Mesenteric fat pad (tissue), 1 donor: ENCODE data around the gene TTC27. TPM values are rescaled to one million over a fixed set of nuclear protein-coding genes. Genes with fewer than 3 reads are reported as not detected.
"Not testable (repeated sequence)": the region's sequence is repeated elsewhere in the genome, so short reads cannot be mapped to it uniquely, and the experiment has no call there.

ENCODE experiments used
- DNase-seq: peaks from one replicate; pipeline ENCODE4 v3.0.0-alpha.2; 2020; ENCODE audit warnings: low spot score
- total RNA-seq: library from RNA; stranded (reverse); fragmentation: NEBNext Ultra II Directional; extraction: Animal tissue kit (Norgen Biotek cat#: 25700); gene quantifications from one replicate; pipeline ENCODE4 v1.2.1, GENCODE V29; 2021
- donor health status: DM: yes; HTN: yes; CAD: no.

Gene TTC27
- total RNA-seq, 1 donor from 2014 or later = 19.1 TPM

DNA sequence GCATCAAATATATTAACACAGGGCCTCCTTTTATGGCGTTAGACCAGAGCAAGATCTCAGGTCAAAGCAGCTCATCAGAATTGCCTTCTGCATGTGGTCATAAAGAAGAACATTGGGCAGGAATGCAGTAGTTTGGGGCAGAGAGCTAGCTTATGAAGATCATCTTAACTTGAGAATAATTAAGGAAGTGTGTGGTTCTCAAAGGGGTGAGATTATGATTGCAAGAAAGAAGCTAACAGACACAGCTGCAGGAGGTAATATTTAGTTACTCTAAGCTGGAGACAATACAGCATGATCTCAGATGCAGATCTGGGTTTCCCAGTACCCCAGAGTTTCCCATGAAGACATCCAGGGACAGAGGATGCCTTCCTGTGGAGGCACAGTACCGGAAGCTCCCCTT, 91.6 kb downstream of the TTC27 start:
- no peak for DNase-seq

GRCh38 chr2:32719933-32720716, 92.3 kb downstream of the TTC27 start:
- no peak for DNase-seq

GRCh38 chr2:32720771-32721170, 92.9 kb downstream of the TTC27 start:
- no peak for DNase-seq

GRCh38 chr2:32721376-32721775, 93.5 kb downstream of the TTC27 start:
- DNase-seq = no peak

DNA sequence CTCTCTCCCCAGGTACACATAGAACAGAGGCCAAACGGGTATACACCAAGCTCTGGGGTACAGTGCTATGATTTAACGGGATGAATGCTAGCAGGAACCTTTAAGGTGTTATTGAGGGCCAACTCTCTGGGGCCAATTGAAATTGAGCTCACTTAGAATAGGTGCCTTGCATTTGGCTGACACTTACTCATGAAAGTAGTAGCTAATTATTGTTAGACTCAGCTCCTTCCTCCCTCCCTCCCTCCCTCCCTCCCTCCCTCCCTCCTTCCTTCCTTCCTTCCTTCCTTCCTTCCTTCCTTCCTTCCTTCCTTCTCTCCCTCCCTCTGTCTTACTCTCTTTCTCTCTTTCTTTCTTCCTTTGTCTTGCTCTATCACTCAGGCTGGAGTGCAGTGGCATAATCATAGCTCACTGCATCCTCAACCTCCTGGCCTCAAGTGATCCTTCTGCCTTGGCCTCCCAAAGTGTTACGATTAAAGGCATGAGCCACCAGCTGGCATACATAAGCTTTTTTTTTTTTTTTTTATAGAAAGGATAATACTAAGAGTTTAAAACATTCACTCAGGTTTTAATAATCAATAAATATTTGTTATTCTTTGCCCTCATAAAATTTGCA, 95.7 kb downstream of the TTC27 start:
- DNase-seq = no peak

DNA sequence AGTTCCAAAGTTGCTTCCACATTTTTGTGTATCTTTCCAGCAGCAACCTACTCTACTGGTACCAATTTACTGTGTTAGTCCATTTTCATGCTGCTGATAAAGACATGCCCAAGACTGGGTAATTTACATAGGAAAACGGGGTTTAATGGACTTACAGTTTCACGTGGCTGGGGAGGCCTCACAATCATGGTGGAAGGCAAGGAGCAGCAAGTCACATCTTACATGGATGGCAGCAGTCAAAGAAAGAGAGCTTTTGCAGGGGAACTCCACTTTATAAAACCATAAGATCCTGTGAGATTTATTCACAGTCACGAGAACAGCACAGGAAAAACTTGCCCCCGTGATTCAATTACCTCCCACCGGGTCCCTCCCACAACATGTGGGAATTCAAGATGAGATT, 98.8 kb downstream of the TTC27 start:
- DNase-seq = not testable (repeated sequence)

DNA sequence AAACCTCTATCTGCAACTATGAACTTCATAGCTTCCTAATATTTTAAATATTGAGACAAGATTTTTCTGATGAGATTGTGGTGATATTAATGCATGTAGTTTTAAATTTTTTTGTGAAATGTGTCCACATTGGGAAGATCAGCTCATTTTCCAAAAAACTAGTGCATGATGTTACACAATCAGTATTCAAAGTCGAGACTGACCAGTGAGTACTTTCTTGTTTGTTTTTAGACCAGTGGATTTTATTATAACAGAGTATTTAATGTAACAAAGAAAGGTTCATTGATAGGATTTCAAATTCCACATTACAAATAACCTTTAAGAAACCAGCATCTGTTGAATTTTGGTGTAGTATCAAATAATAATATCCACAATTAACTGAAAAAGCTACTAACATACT, 99.3 kb downstream of the TTC27 start:
- DNase-seq = no peak

- not testable (repeated sequence) for DNase-seq
These were observed 103.1 kb downstream of the TTC27 start for GRCh38 chr2:32730958-32731357.

GRCh38 chr2:32732120-32732519, 104.3 kb downstream of the TTC27 start:
- DNase-seq = no peak

DNA sequence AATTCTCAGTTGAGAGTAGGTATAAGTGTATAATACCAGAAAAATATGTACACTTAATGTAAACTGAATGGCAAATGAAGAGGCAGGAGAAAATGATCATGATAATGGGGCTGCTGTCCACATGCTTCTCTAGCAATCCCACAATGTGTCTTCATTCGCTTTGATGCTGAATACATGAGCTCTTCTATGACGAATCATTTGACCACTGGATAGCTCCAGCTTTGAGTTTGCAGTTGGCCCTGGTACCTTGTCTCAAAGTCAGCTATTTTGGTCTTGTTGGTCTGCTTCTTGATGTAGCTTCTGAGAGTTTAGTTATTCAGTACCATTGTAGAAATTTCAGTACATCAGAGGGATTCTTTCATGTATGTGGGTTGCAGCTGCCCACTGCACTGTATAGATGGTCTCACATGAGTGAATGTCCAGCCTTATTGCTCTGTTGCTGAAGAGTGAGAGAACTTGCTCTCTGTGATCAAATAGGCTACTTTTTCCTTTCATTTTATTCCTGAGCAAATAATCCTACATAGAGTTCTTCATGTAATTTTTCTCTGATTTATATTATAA, 105.1 kb downstream of the TTC27 start:
- DNase-seq = no peak

GRCh38 chr2:32735348-32735747, 107.5 kb downstream of the TTC27 start:
- DNase-seq = no peak

DNA sequence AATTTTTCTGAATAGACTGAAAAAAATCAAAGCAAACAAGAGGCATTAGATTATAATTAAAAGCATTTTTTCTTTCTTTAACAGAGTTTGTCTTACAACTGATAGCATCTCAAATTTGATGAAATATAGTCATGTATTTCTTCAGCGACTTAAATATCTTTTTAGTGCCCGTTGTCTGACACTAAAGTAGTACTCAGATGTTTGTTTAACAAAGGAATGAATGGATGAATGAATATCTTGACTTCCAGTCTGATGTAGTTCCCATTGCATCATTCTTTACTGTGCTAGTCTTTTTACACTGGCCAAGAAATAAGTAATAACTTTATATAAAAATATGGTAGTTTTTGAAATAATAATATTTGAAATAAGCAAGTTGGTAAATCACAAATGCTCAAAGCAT, 111.1 kb downstream of the TTC27 start:
- no peak for DNase-seq

DNA sequence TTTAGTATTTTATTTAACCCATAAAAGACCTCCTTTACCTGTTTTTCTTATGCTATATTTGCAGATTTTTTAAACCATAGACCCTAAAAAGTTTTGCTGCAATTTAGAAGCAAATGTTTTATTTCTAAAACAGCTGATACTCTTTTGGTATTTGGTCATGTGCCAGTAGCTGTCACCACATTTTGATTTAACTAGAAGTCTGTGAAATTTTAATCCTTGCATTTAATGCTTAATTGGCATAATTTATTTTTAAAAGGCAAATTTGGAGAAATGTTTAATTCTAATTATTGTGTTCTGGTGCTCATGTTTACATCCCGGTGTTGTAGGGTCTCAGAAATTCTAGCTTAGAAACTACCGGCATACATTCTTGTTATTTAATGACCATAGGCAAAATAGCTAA, 111.8 kb downstream of the TTC27 start:
- DNase-seq = no peak

- no peak for DNase-seq
These were observed 113.7 kb downstream of the TTC27 start for GRCh38 chr2:32741575-32741974.

- DNase-seq = no peak
These were observed 114.5 kb downstream of the TTC27 start for GRCh38 chr2:32742376-32742775.

DNA sequence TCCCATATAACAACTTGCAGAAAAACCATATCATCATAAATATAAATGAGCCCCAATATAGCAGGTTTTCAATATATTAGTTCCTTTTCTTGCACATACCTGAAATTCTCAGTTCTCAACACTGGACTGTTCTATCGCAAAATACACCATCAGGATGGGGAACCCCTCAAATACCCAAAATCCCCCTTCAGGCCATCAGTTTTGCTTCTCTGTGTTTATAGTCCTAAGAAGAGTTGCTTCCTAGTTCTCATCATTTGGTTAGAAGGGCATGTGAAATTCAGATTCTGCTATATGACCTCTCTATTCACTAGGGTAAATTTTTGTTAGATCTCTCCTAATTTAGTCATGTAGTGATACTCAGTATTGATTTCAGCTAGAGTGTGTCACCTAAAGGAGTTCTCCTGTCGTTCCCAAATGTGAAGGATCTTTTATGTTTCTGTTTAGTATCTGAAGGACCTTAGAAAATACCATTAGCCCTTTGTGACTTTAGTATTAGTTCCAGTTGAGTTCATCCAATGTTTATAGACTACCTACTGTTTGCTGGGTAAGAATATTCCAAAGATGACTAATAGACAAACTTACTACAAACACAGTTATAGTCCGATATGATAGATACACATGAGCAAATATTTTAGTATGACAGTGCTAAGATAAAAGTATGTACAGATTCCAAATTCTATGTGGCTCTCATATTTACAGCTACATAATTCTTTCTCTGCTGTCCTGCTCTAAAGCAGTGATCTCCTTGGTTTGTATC, 115.8 kb downstream of the TTC27 start:
- DNase-seq = no peak

GRCh38 chr2:32745191-32745590, 117.3 kb downstream of the TTC27 start:
- DNase-seq = no peak

- no peak for DNase-seq
These were observed 117.8 kb downstream of the TTC27 start for GRCh38 chr2:32745675-32746074.

- DNase-seq = no peak
These were observed 118.8 kb downstream of the TTC27 start for GRCh38 chr2:32746669-32747068.

GRCh38 chr2:32748158-32748557, 120.3 kb downstream of the TTC27 start:
- DNase-seq = no peak

DNA sequence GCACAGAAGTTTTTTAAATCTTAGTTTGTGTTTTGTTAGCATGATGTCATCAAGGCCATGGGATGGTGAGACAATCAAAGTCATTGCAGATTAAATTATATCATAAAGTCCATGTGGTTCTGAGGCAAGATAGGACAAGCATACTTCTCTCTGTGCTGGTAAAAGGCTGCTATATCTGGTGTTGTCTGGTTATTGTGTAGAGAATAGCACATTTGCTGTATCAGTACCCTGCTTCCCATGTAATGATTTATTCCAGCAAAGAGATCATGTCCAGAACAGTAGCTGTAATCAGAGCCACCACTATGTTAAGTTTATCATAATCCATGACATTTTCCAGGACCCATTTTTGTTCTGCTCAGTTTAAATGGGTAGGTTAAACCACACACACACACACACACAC, 123.0 kb downstream of the TTC27 start:
- no peak for DNase-seq

DNA sequence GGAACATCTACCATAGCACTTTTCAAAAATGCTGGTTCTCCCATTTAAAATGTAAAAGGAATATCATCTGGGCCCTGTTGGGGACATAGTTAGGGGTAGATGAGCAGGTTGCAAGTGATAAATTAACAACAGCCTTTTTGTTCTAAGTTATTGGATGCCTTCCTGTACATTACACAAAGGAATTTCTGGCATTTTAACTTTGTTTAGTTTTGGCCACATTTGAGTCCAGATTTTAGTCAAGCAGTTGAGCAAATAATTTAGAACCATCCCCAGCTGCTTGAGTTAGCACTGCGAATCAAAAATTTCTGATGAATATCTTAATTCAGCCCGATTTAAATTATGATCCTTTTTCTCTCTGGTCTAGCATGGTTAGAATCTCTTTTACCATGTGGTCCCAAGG, 124.4 kb downstream of the TTC27 start:
- no peak for DNase-seq
